Measurements from ENCODE around the gene CACNG6. TPM values are rescaled to one million over a fixed set of nuclear protein-coding genes. Genes with fewer than 3 reads are reported as not detected.

The CACNG6 gene
- polyA plus RNA-seq, 1 of the 3 experiments (the other 2 are of a cell fraction) = 1.2 TPM

GRCh38 chr19:54013866-54014265 is 22.4 kb downstream of the CACNG6 start:
- H3K9ac ChIP-seq = no peak overlapping the region
- no peak overlapping the region for H3K4me2 ChIP-seq
- TF ChIP-seq GABPA (IDR thresholded peaks at IDR 0.05; ENCODE audit: low read depth) = no peak
- no peak for TF ChIP-seq TCF12 (IDR thresholded peaks at IDR 0.05)
- TF ChIP-seq IRF3 (IDR thresholded peaks at IDR 0.05; ENCODE audit: low read depth, low read length) = no peak
- no peak for TF ChIP-seq TAF1 (IDR thresholded peaks at IDR 0.05; ENCODE audit: borderline replicate concordance, low read depth, low read length)
- no peak for TF ChIP-seq JUND (IDR thresholded peaks at IDR 0.05)
- no peak for TF ChIP-seq FOXM1 (IDR thresholded peaks at IDR 0.05; ENCODE audit: low read depth)
- no peak for TF ChIP-seq MEF2A (IDR thresholded peaks at IDR 0.05; ENCODE audit: borderline replicate concordance, low read depth)
- no peak for TF ChIP-seq CTCF (IDR thresholded peaks at IDR 0.05)
- TF ChIP-seq POLR2AphosphoS5 (IDR thresholded peaks at IDR 0.05; ENCODE audit: low read depth, low read length) = no peak
- H3K9me2 ChIP-seq = no peaks in the 10 kb centered on the region
- H3K79me2 ChIP-seq (ENCODE audit: insufficient read depth) = no peaks in the 10 kb centered on the region
- no peaks in the 10 kb centered on the region for H3K36me3 ChIP-seq (replicated peaks in 1 of 2; ENCODE audit: control insufficient read depth in 1 of 2, insufficient read depth in 2 of 2, low read length in 1 of 2)
- no peak overlapping the region for H3K27ac ChIP-seq (ENCODE audit: low read depth in 2 of 2, low read length in 1 of 2)
- WGBS (ENCODE audit: low lambda C conversion rate) = 33% methylated on average over 8 of the region's 8 CpGs
- DNase-seq = no peak
- no peaks in the 10 kb centered on the region for H3K9me3 ChIP-seq
- no peaks in the 10 kb centered on the region for H3K4me1 ChIP-seq (ENCODE audit: control insufficient read depth in 1 of 2, insufficient read depth in 2 of 2, low read depth in 1 of 2, low read length in 1 of 2)
- no peaks in the 10 kb centered on the region for H3K27me3 ChIP-seq (ENCODE audit: insufficient read depth)
- no peaks in the 10 kb centered on the region for H4K20me1 ChIP-seq (ENCODE audit: insufficient read depth)
- CTCF ChIA-PET = interaction anchor here (1.0 to 3.1 kb wide), 3 partner anchors 10 to 161 kb away, joined by 3 to 14 read pairs (median 9); no protein-coding TSS in a partner anchor
- peaks cover 9% of the 10 kb centered on the region for H3F3A ChIP-seq (replicated peaks; ENCODE audit: insufficient read depth)
- POLR2A ChIA-PET = no interaction called here
- no peak overlapping the region for H2AFZ ChIP-seq (ENCODE audit: low read depth)
- no peak overlapping the region for H3K4me3 ChIP-seq (ENCODE audit: low read depth in 2 of 2, low read length in 1 of 2)

- POLR2A ChIA-PET = no interaction called here
- Histone ChIP-seq H3K79me2 (ENCODE audit: insufficient read depth) (no peaks in the 10 kb centered on the region), H3K9ac (no peak overlapping the region), H3K4me2 (no peak overlapping the region), H4K20me1 (ENCODE audit: insufficient read depth) (no peaks in the 10 kb centered on the region), H3K36me3 (replicated peaks in 1 of 2; ENCODE audit: control insufficient read depth in 1 of 2, insufficient read depth in 2 of 2, low read length in 1 of 2) (no peaks in the 10 kb centered on the region), H3K9me2 (no peaks in the 10 kb centered on the region), H3F3A (replicated peaks; ENCODE audit: insufficient read depth) (peaks cover 10% of the 10 kb centered on the region), H3K27ac (ENCODE audit: low read depth in 2 of 2, low read length in 1 of 2) (no peak overlapping the region), H3K4me1 (ENCODE audit: control insufficient read depth in 1 of 2, insufficient read depth in 2 of 2, low read depth in 1 of 2, low read length in 1 of 2) (peaks cover 0 to 3% of the 10 kb centered on the region in 2 experiments; a peak in 1 of 4 replicates), H3K27me3 (ENCODE audit: insufficient read depth) (no peaks in the 10 kb centered on the region), H3K9me3 (no peaks in the 10 kb centered on the region), H3K4me3 (ENCODE audit: low read depth in 2 of 2, low read length in 1 of 2) (no peak overlapping the region), H2AFZ (ENCODE audit: low read depth) (no peak overlapping the region)
- no peak for DNase-seq
- CTCF ChIA-PET = interaction anchor here (0.6 to 3.1 kb wide), 6 partner anchors 9 to 222 kb away, joined by 3 to 14 read pairs (median 3); no protein-coding TSS in a partner anchor
- WGBS (ENCODE audit: low lambda C conversion rate) = 34% methylated on average over 15 of the region's 19 CpGs
- TF ChIP-seq PBX3 (IDR thresholded peaks at IDR 0.05) (no peak), GABPA (IDR thresholded peaks at IDR 0.05; ENCODE audit: low read depth) (no peak), RFX5 (IDR thresholded peaks at IDR 0.05; ENCODE audit: low read length) (no peak), REST (IDR thresholded peaks at IDR 0.05; ENCODE audit: low read depth, low read length) (no peak), EP300 (IDR thresholded peaks at IDR 0.05; ENCODE audit: borderline replicate concordance in 1 of 2, low read depth in 1 of 2, low read length in 1 of 2) (no peak), RCOR1 (IDR thresholded peaks at IDR 0.05; ENCODE audit: low read length) (no peak), YY1 (IDR thresholded peaks at IDR 0.05; ENCODE audit: low read depth) (no peak), EZH2phosphoT487 (IDR thresholded peaks at IDR 0.05; ENCODE audit: borderline replicate concordance, low read depth) (no peak), NFIC (IDR thresholded peaks at IDR 0.05; ENCODE audit: borderline replicate concordance) (no peak), FOSL2 (IDR thresholded peaks at IDR 0.05; ENCODE audit: borderline replicate concordance, low read depth) (no peak), CHD2 (IDR thresholded peaks at IDR 0.05; ENCODE audit: low read length, partially characterized antibody) (no peak), IRF3 (IDR thresholded peaks at IDR 0.05; ENCODE audit: low read depth, low read length) (no peak)
Observed at GRCh38 chr19:54014920-54015560, 23.6 kb downstream of the CACNG6 start.

Data from SK-N-SH (cell line).